Stimulated activated CD8-positive, alpha-beta memory T cell treated with anti-CD3 and anti-CD28 coated beads, Interleukin-4, amount 100 ng/mL, for 1 hour (primary cell): ENCODE results near the gene CACNA2D2.

ENCODE experiments used
- DNase-seq, 2 donors: peaks; one replicate each; pipeline ENCODE4 v3.0.0-alpha.2; 2020; ENCODE audit warnings: low read depth in 2 of 2, low spot score in 1 of 2

CACNA2D2 gene

GRCh38 chr3:50502584-50503423, 630 bp downstream of the CACNA2D2 start:
- no peak for DNase-seq

GRCh38 chr3:50502225-50502583, 1.2 kb downstream of the CACNA2D2 start:
- DNase-seq, result no peak

GRCh38 chr3:50495609-50496423, 7.6 kb downstream of the CACNA2D2 start:
- no peak for DNase-seq

- DNase-seq, result no peak
Observed at GRCh38 chr3:50494126-50494525, 9.3 kb downstream of the CACNA2D2 start.

GRCh38 chr3:50493623-50494022, 9.8 kb downstream of the CACNA2D2 start:
- no peak for DNase-seq

GRCh38 chr3:50493086-50493485, 10.3 kb downstream of the CACNA2D2 start:
- DNase-seq, result no peak

- DNase-seq, result no peak
Observed at GRCh38 chr3:50491023-50491422, 12.4 kb downstream of the CACNA2D2 start.

GRCh38 chr3:50490424-50490823, 13.0 kb downstream of the CACNA2D2 start:
- DNase-seq, result no peak

GRCh38 chr3:50487181-50487580, 16.3 kb downstream of the CACNA2D2 start:
- no peak for DNase-seq

- no peak for DNase-seq
Observed at GRCh38 chr3:50486219-50486888, 17.1 kb downstream of the CACNA2D2 start.

GRCh38 chr3:50484722-50485121, 18.7 kb downstream of the CACNA2D2 start:
- no peak for DNase-seq

GRCh38 chr3:50483374-50483773, 20.1 kb downstream of the CACNA2D2 start:
- no peak for DNase-seq

GRCh38 chr3:50481992-50482391, 21.4 kb downstream of the CACNA2D2 start:
- DNase-seq, result no peak

GRCh38 chr3:50480471-50480870, 23.0 kb downstream of the CACNA2D2 start:
- DNase-seq, result no peak

- no peak for DNase-seq
Observed at GRCh38 chr3:50479523-50479922, 23.9 kb downstream of the CACNA2D2 start.

GRCh38 chr3:50478671-50479260, 24.7 kb downstream of the CACNA2D2 start:
- DNase-seq, result no peak

GRCh38 chr3:50478051-50478450, 25.4 kb downstream of the CACNA2D2 start:
- DNase-seq, result no peak

GRCh38 chr3:50475348-50475747, 28.1 kb downstream of the CACNA2D2 start:
- no peak for DNase-seq

- no peak for DNase-seq
Observed at GRCh38 chr3:50474717-50475116, 28.7 kb downstream of the CACNA2D2 start.

GRCh38 chr3:50473768-50474167, 29.7 kb downstream of the CACNA2D2 start:
- no peak for DNase-seq

GRCh38 chr3:50472958-50473357, 30.5 kb downstream of the CACNA2D2 start:
- DNase-seq, result no peak
